Heart left ventricle (tissue), 13 donors: ENCODE data around the gene CTNND2.

ENCODE experiments used
- POLR2A ChIP-seq, 2 donors: fragments of 450-650 bp; IDR thresholded peaks; one replicate each; pipeline ENCODE4 v1.6.1; 2017; ENCODE audit warnings: antibody characterized with exemption in 2 of 2, mild to moderate bottlenecking in 2 of 2, moderate library complexity in 2 of 2
- TF ChIP-seq, protein P1 (sequence below), 12 donors: fragments of 200-600 bp; sonication (generic) in 4 of 12; IDR thresholded peaks; one replicate each; pipeline versions ENCODE4 v1.5.0 to v1.8.0; 2018 to 2022; ENCODE audit warnings: antibody characterized with exemption in 12 of 12, mild to moderate bottlenecking in 5 of 12
- donor health status: ischemic (EF 13 %, LVEDD 7.1; RV severe dilation, severe dysfunction).
- donor health status: DM: no; HTN: yes; CAD: no.
- donor health status: DM: no; HTN: no; CAD: no.
- donor health status: ischemic (EF 25% LVEDD 6.9; RV normal size, moderate dysfunction).
- donor health status: ischemic (EF 25% LVEDD 5.7; RV mildly dilated, moderate dysfunction).
- donor health status: ischemic (EF 35%, LVEDD 5.7; RV mildly dilated, moderate dysfunction).
- donor health status: nonischemic (EF 11% LVEDD 7.7; RV severe dilation, severe dysfunction).
- donor health status: DM: yes; HTN: yes; CAD: no.
- donor health status: PGD.
- donor health status: ischemic (EF 29% LVEDD 5.4; RV normal size, mild dysfunction).
- donor health status: nonischemic (EF 23%, LVEDD 6.1; RV moderate dilation, normal function).

DNA sequence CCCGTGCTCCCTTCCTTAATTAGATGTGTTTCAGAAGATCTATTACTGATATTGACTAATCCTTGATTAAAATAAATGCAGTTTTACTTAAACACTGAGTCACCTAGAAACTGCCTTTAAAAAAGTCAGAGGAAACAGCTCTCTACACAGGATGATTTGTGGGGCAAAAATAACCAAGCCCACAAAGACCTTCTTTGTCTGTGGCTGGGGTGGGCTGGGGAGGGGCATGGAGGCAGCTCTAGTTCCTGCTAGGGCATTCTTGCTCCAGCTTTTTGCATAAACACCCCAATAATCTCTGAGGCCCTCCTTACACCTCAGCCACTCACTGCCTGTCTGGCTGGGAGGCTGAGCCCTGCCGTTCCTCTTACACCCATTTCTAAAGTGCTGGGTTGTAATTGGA lies 915.6 kb downstream of the CTNND2 start:
- TF ChIP-seq, protein P1, sequence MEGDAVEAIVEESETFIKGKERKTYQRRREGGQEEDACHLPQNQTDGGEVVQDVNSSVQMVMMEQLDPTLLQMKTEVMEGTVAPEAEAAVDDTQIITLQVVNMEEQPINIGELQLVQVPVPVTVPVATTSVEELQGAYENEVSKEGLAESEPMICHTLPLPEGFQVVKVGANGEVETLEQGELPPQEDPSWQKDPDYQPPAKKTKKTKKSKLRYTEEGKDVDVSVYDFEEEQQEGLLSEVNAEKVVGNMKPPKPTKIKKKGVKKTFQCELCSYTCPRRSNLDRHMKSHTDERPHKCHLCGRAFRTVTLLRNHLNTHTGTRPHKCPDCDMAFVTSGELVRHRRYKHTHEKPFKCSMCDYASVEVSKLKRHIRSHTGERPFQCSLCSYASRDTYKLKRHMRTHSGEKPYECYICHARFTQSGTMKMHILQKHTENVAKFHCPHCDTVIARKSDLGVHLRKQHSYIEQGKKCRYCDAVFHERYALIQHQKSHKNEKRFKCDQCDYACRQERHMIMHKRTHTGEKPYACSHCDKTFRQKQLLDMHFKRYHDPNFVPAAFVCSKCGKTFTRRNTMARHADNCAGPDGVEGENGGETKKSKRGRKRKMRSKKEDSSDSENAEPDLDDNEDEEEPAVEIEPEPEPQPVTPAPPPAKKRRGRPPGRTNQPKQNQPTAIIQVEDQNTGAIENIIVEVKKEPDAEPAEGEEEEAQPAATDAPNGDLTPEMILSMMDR (IDR thresholded peaks at IDR 0.05), result no peak
- TF ChIP-seq POLR2A (IDR thresholded peaks at IDR 0.05), result no peak
